Upper lobe of right lung (tissue), 1 donor: Measurements from ENCODE around the gene OR51B6. TPM values are rescaled to one million over a fixed set of nuclear protein-coding genes. Genes with fewer than 3 reads are reported as not detected.

ENCODE experiments used
- ATAC-seq: fragments of 200-7000 bp; cut with Tn5 transposase; one replicate; pipeline ENCODE4 v1.9.1; 2020; ENCODE audit warnings: mild to moderate bottlenecking, moderate library complexity
- DNase-seq: peaks from one replicate; pipeline ENCODE4 v3.0.0-alpha.2; 2020
- H3K27ac ChIP-seq: fragments of 200-600 bp; one replicate; pipeline ENCODE4 v1.8.0; 2022
- H3K27me3 ChIP-seq: fragments of 200-600 bp; one replicate; pipeline ENCODE4 v1.8.0; 2022; ENCODE audit warnings: mild to moderate bottlenecking
- H3K36me3 ChIP-seq: fragments of 200-600 bp; one replicate; pipeline ENCODE4 v1.8.0; 2022
- H3K4me1 ChIP-seq: fragments of 200-600 bp; one replicate; pipeline ENCODE4 v1.8.0; 2022
- H3K4me3 ChIP-seq: fragments of 200-600 bp; one replicate; pipeline ENCODE4 v1.8.0; 2022; ENCODE audit warnings: mild to moderate bottlenecking
- H3K9me3 ChIP-seq: fragments of 200-600 bp; one replicate; pipeline ENCODE4 v1.8.0; 2022
- intact Hi-C: fragments of 100-400 bp; cut with DNase I; formaldehyde crosslinking; loops from one replicate; pipeline ENCODE4 v1.11.0; 2022
- long read RNA-seq: library from polyadenylated mRNA; unstranded; transcript quantifications from one replicate; pipeline ENCODE4 v2.0.0, GENCODE V29; 2021
- total RNA-seq: library from RNA; stranded (reverse); fragmentation: NEBNext Ultra II Directional; extraction: Animal tissue kit (Norgen Biotek cat#: 25700); gene quantifications from one replicate; pipeline ENCODE4 v1.2.1, GENCODE V29; 2021
- TF ChIP-seq, protein P1 (sequence below): fragments of 200-600 bp; IDR thresholded peaks from one replicate; pipeline ENCODE4 v1.8.0; 2022; ENCODE audit warnings: antibody characterized with exemption
- donor health status: DM: no; HTN: yes; CAD: no; lungs with severe emphysema.

Gene OR51B6, protein sequence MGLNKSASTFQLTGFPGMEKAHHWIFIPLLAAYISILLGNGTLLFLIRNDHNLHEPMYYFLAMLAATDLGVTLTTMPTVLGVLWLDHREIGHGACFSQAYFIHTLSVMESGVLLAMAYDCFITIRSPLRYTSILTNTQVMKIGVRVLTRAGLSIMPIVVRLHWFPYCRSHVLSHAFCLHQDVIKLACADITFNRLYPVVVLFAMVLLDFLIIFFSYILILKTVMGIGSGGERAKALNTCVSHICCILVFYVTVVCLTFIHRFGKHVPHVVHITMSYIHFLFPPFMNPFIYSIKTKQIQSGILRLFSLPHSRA
- total RNA-seq: not detected
- long read RNA-seq: 0 reads

DNA sequence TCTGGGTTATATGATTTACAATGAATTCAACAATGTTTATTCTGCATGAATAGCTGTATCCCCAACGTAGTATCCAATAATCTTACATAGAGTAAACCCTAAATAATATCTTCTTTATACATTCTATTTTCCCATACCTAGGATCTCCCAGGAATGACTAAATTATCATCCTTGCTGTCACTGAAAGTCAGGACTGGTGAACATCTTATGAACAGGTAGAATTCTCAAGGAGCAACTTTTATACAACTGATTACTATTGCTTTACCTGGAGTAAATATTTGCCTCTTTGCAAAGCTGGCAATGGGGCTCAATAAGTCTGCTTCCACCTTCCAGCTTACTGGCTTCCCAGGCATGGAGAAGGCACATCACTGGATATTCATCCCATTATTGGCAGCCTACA, at the start of gene OR51B6:
Gene OR51B6, plus strand, starts transcription at position 301 of the 400 bp plus-strand sequence. Its CDS starts 0 bp downstream, at position 301.
- H3K27ac ChIP-seq: no peak within 1 kb of the TSS
- TF ChIP-seq, protein P1, sequence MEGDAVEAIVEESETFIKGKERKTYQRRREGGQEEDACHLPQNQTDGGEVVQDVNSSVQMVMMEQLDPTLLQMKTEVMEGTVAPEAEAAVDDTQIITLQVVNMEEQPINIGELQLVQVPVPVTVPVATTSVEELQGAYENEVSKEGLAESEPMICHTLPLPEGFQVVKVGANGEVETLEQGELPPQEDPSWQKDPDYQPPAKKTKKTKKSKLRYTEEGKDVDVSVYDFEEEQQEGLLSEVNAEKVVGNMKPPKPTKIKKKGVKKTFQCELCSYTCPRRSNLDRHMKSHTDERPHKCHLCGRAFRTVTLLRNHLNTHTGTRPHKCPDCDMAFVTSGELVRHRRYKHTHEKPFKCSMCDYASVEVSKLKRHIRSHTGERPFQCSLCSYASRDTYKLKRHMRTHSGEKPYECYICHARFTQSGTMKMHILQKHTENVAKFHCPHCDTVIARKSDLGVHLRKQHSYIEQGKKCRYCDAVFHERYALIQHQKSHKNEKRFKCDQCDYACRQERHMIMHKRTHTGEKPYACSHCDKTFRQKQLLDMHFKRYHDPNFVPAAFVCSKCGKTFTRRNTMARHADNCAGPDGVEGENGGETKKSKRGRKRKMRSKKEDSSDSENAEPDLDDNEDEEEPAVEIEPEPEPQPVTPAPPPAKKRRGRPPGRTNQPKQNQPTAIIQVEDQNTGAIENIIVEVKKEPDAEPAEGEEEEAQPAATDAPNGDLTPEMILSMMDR: no peak
- intact Hi-C loops: no loop called here
- no peak within 1 kb of the TSS for H3K4me3 ChIP-seq
- H3K36me3 ChIP-seq: no peaks in the 10 kb centered on the region
- no peaks in the 10 kb centered on the region for H3K9me3 ChIP-seq
- ATAC-seq (no peak), DNase-seq (no peak)
- H3K27me3 ChIP-seq: no peaks in the 10 kb centered on the region
- H3K4me1 ChIP-seq: no peaks in the 10 kb centered on the region

DNA sequence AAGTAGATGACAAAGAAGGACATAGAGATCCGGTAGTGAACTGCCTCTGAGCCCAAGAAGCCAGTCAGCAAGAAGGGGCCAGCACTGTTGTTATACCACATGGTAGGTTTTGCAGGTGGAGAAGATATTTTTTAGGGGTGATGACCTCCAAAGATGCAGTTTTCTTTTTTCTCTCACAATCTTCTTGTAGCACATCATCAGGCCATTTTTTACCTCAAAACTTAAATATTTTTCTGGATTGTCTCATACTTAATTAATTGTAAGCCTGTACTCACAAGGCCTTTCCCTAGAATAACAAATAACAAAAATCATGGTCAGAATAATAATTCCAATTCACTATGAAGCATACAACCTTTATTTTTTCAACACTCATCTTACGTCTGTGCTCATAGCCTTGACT, 49.5 kb upstream of the OR51B6 start, which contains the start of gene OR51B4:
Gene OR51B4, minus strand, starts transcription at position 101 of the 400 bp plus-strand sequence. Its CDS starts 0 bp downstream, at position 101.
- Histone ChIP-seq H3K4me3 (no peak within 1 kb of the TSS), H3K36me3 (no peaks in the 10 kb centered on the region), H3K4me1 (no peaks in the 10 kb centered on the region), H3K27me3 (no peaks in the 10 kb centered on the region), H3K9me3 (no peaks in the 10 kb centered on the region), H3K27ac (no peak within 1 kb of the TSS)
- intact Hi-C loops: no loop called here
- TF ChIP-seq, protein P1: no peak
- DNase-seq (no peak), ATAC-seq (no peak)

DNA sequence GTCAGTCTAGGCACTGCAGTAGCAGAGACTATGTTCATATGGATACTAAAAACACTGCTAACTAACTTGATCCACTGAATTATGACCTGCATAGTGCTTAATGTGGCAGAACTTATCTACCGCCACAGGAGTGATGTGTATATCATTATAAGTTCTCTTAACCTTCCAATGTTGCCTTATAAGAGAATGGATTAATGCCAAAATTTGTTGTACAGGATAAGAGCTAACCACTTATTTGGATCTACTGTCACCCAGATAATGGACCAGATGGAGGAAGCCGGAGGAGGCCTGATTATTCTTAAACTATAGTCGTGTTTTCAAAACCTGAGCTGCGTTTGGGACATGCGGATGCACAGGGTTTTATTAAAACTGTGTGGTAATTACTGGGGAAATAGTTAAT, 47.7 kb upstream of the OR51B6 start:
- TF ChIP-seq, protein P1: no peak
- no peak overlapping the region for H3K27ac ChIP-seq
- intact Hi-C loops: no loop called here
- H3K36me3 ChIP-seq: no peaks in the 10 kb centered on the region
- no peaks in the 10 kb centered on the region for H3K27me3 ChIP-seq
- DNase-seq (no peak), ATAC-seq (no peak)
- no peaks in the 10 kb centered on the region for H3K9me3 ChIP-seq
- H3K4me3 ChIP-seq: no peak overlapping the region
- H3K4me1 ChIP-seq: no peaks in the 10 kb centered on the region

DNA sequence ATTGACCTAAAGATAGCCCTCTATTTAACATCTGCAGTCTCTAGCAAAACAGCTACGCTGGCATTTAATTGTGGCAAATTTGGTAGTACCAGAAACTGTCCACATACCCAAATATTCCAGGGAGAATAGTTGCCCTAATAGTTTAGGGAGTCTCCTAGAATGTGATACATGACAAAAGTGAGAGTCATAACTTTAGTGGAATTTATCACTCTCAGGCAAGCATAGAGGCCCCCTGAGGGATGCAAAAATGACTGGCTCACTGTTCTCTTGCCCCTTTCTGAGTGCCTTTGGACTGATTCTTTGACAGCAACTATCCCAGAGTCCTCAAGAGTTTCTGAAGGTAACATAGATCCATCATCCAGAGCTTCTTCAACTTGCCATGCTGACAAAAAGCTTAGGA, 47.3 kb upstream of the OR51B6 start:
- no peak for ATAC-seq
- TF ChIP-seq, protein P1: no peak
- H3K4me1 ChIP-seq: no peaks in the 10 kb centered on the region
- H3K27me3 ChIP-seq: no peaks in the 10 kb centered on the region
- no peak overlapping the region for H3K27ac ChIP-seq
- no peak overlapping the region for H3K4me3 ChIP-seq
- intact Hi-C loops: no loop called here
- H3K9me3 ChIP-seq: no peaks in the 10 kb centered on the region
- H3K36me3 ChIP-seq: no peaks in the 10 kb centered on the region
- no peak for DNase-seq

DNA sequence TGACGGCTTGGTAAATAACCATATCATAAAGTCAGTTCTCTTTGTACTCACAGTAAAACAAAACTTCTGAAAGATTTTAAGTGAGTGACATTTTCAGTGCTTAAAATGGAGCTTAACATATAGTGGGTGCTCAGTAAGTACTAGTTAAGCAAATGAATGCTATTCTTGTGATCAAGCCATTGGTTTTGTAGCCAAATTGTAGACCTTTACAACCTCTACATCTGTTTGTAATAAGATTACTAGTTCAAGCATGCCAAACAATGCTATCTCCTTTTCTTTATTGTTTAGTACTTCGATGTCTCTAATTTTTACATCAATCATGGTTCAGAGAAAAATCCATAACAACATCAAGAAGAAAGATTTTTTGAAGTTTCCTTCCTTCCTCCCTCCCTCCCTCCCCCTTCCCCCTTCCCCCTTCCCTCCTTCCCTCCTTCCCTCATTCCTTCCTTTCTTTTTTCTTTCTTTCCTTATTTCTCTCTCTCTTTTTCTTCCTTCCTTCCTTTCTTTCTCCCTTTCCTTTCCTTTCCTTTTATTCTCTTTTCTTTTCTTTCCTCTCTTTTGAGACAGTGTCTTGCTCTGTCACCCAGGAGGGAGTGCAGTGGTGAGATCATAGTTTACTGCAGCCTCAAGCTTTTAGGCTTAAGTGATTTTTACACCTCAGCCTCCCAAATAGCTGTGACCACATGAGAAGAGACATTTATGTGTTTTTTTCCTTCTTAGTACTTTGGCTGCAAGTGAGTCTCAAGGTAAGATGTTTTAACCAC, 43.9 kb upstream of the OR51B6 start:
- H3K4me3 ChIP-seq: no peak overlapping the region
- no peaks in the 10 kb centered on the region for H3K36me3 ChIP-seq
- TF ChIP-seq, protein P1: no peak
- no peaks in the 10 kb centered on the region for H3K4me1 ChIP-seq
- intact Hi-C loops: no loop called here
- no peaks in the 10 kb centered on the region for H3K27me3 ChIP-seq
- ATAC-seq: no peak
- no peak for DNase-seq
- H3K9me3 ChIP-seq: no peaks in the 10 kb centered on the region
- no peak overlapping the region for H3K27ac ChIP-seq
